Measurements from ENCODE around the gene DOCK2. TPM values are rescaled to one million over a fixed set of nuclear protein-coding genes. Genes with fewer than 3 reads are reported as not detected.

The DOCK2 gene
- total RNA-seq, 1 donor from 2014 or later = 4.2 TPM

GRCh38 chr5:170076739-170077138 is 439.7 kb downstream of the DOCK2 start:
- no peak overlapping the region for H3K4me3 ChIP-seq
- H3K27ac ChIP-seq (replicated peaks) = no peak overlapping the region
- no peaks in the 10 kb centered on the region for H3K36me3 ChIP-seq
- H3K4me1 ChIP-seq = no peaks in the 10 kb centered on the region
- no peaks in the 10 kb centered on the region for H3K9me3 ChIP-seq (replicated peaks)
- intact Hi-C loops (cut with micrococcal nuclease) = no loop called here
- peaks cover 51% of the 10 kb centered on the region for H3K27me3 ChIP-seq (ENCODE audit: low read depth)
- DNase-seq = no peak
- no peak for TF ChIP-seq CTCF (IDR thresholded peaks at IDR 0.05; ENCODE audit: borderline replicate concordance)

- intact Hi-C loops (cut with micrococcal nuclease) = no loop called here
- no peaks in the 10 kb centered on the region for H3K9me3 ChIP-seq (replicated peaks)
- no peak for DNase-seq
- H3K27me3 ChIP-seq (ENCODE audit: low read depth) = peaks cover 59% of the 10 kb centered on the region
- TF ChIP-seq CTCF (IDR thresholded peaks at IDR 0.05; ENCODE audit: borderline replicate concordance) = no peak
- H3K36me3 ChIP-seq = no peaks in the 10 kb centered on the region
- no peaks in the 10 kb centered on the region for H3K4me1 ChIP-seq
- no peak overlapping the region for H3K4me3 ChIP-seq
- no peak overlapping the region for H3K27ac ChIP-seq (replicated peaks)
These were observed 440.5 kb downstream of the DOCK2 start for GRCh38 chr5:170077526-170077925.

GRCh38 chr5:170078458-170078857 is 441.4 kb downstream of the DOCK2 start:
- intact Hi-C loops (cut with micrococcal nuclease) = no loop called here
- no peak for TF ChIP-seq CTCF (IDR thresholded peaks at IDR 0.05; ENCODE audit: borderline replicate concordance)
- DNase-seq = no peak
- Histone ChIP-seq H3K27ac (replicated peaks) (no peak overlapping the region), H3K4me1 (no peaks in the 10 kb centered on the region), H3K27me3 (ENCODE audit: low read depth) (peaks cover 68% of the 10 kb centered on the region), H3K36me3 (no peaks in the 10 kb centered on the region), H3K9me3 (replicated peaks) (no peaks in the 10 kb centered on the region), H3K4me3 (no peak overlapping the region)

GRCh38 chr5:170078931-170079330 is 441.9 kb downstream of the DOCK2 start:
- no peak for TF ChIP-seq CTCF (IDR thresholded peaks at IDR 0.05; ENCODE audit: borderline replicate concordance)

GRCh38 chr5:170080217-170080616 is 443.1 kb downstream of the DOCK2 start:
- H3K4me3 ChIP-seq = no peak overlapping the region
- no peak for TF ChIP-seq CTCF (IDR thresholded peaks at IDR 0.05; ENCODE audit: borderline replicate concordance)
- H3K27me3 ChIP-seq (ENCODE audit: low read depth) = peaks cover 76% of the 10 kb centered on the region
- intact Hi-C loops (cut with micrococcal nuclease) = no loop called here
- H3K36me3 ChIP-seq = no peaks in the 10 kb centered on the region
- no peaks in the 10 kb centered on the region for H3K9me3 ChIP-seq (replicated peaks)
- H3K27ac ChIP-seq (replicated peaks) = no peak overlapping the region
- no peak for DNase-seq
- H3K4me1 ChIP-seq = no peaks in the 10 kb centered on the region

More at GRCh38 chr5:170078931-170079330, 441.9 kb downstream of the DOCK2 start:
- Histone ChIP-seq H3K9me3 (replicated peaks) (no peaks in the 10 kb centered on the region), H3K4me3 (no peak overlapping the region), H3K27ac (replicated peaks) (no peak overlapping the region), H3K4me1 (no peaks in the 10 kb centered on the region), H3K36me3 (no peaks in the 10 kb centered on the region), H3K27me3 (ENCODE audit: low read depth) (peaks cover 73% of the 10 kb centered on the region)
- intact Hi-C loops (cut with micrococcal nuclease) = no loop called here
- DNase-seq = no peak

Measured in left ventricle myocardium inferior (tissue), 1 donor.